Endothelial cell of umbilical vein (primary cell): ENCODE data around the gene C17orf78. TPM values are rescaled to one million over a fixed set of nuclear protein-coding genes. Genes with fewer than 3 reads are reported as not detected.

Experiments
- BruUV-seq: library from RNA; stranded (reverse); fragments of 400-500 nt; replicated peaks from 2 replicates; lab custom pipeline; 2021; lab: Mats Ljungman, UMichigan
- CTCF ChIA-PET: fragments of 300-600, 350-600 bp; sonication (Branson Sonifier 250); formaldehyde crosslinking; loops from one replicate; lab custom pipeline; 2021; ENCODE audit warnings: antibody characterized with exemption, inconsistent platforms; lab: Charles Lee
- POLR2A ChIA-PET: fragments of 300-600, 350-600 bp; sonication (Branson Sonifier 250); formaldehyde crosslinking; loops from one replicate; lab custom pipeline; 2021; ENCODE audit warnings: antibody characterized with exemption, inconsistent platforms; lab: Charles Lee
- DNase-seq: peaks from one replicate; pipeline ENCODE4 v3.0.0-alpha.2; 2011; ENCODE audit warnings: low read depth, low spot score
- FAIRE-seq: peaks from 2 replicates; lab custom pipeline; 2011; peaks lifted over from hg19 to GRCh38; lab: Jason Lieb, UNC
- H2AFZ ChIP-seq: 2 replicates; pipeline ENCODE4 v1.6.0; 2012; ENCODE audit warnings: low read depth, low read length, control low read depth, inconsistent platforms
- H3K27ac ChIP-seq: 2 replicates; pipeline ENCODE4 v1.5.1; 2011; ENCODE audit warnings: low read depth, mild to moderate bottlenecking, control low read depth, low read length, moderate library complexity; ENCODE audit not compliant: insufficient read depth
- H3K27me3 ChIP-seq, 2 experiments: 2 replicates each; pipeline versions ENCODE4 v1.6.0 to v1.6.1; 2011; ENCODE audit warnings: low read length in 2 of 2, mixed read lengths in 1 of 2; ENCODE audit not compliant: control insufficient read depth in 2 of 2, insufficient read depth in 2 of 2
- H3K36me3 ChIP-seq, 2 experiments: 2 replicates in 1 of 2; 3 replicates in 1 of 2; pipeline ENCODE4 v1.5.1; 2011; ENCODE audit warnings: low read length in 2 of 2, mild to moderate bottlenecking in 1 of 2, moderate library complexity in 1 of 2; ENCODE audit not compliant: control insufficient read depth in 2 of 2, insufficient read depth in 2 of 2; ENCODE audit errors: extremely low read depth in 1 of 2
- H3K4me1 ChIP-seq: 3 replicates; pipeline ENCODE4 v1.5.1; 2011; ENCODE audit warnings: mild to moderate bottlenecking, low read length; ENCODE audit not compliant: control insufficient read depth, insufficient read depth; ENCODE audit errors: extremely low read depth
- H3K4me2 ChIP-seq: 2 replicates; pipeline ENCODE4 v1.6.1; 2011; ENCODE audit warnings: low read length, control low read depth, mixed read lengths; ENCODE audit not compliant: insufficient read depth
- H3K4me3 ChIP-seq, 3 experiments: fragments of 200-600 bp in 1 of 3; sonication (generic), shearing (Covaris generic) in 1 of 3; replicated peaks in 1 of 3; 2 replicates each; pipeline ENCODE4 v1.5.1; 2011 to 2016; ENCODE audit warnings: control low read depth in 3 of 3, low read length in 3 of 3, mild to moderate bottlenecking in 2 of 3, inconsistent platforms in 1 of 3, low read depth in 1 of 3, moderate library complexity in 1 of 3; ENCODE audit not compliant: insufficient read depth in 1 of 3
- H3K79me2 ChIP-seq: 2 replicates; pipeline ENCODE4 v1.6.0; 2012; ENCODE audit warnings: low read length, inconsistent platforms; ENCODE audit not compliant: control insufficient read depth, insufficient read depth
- H3K9ac ChIP-seq: replicated peaks from 2 replicates; pipeline ENCODE3; 2011; ENCODE audit warnings: low read length, control low read depth; ENCODE audit not compliant: insufficient read depth; ENCODE audit errors: extremely low read depth
- H3K9me1 ChIP-seq: replicated peaks from 3 replicates; pipeline ENCODE4 v1.6.0; 2011; ENCODE audit warnings: mild to moderate bottlenecking, low read length; ENCODE audit not compliant: control insufficient read depth, insufficient read depth; ENCODE audit errors: extremely low read depth
- H3K9me3 ChIP-seq: replicated peaks from 2 replicates; pipeline ENCODE4 v1.5.1; 2012; ENCODE audit warnings: low read length, inconsistent platforms; ENCODE audit not compliant: control insufficient read depth, insufficient read depth
- H4K20me1 ChIP-seq: replicated peaks from 2 replicates; pipeline ENCODE3; 2011; ENCODE audit warnings: mild to moderate bottlenecking, low read length; ENCODE audit not compliant: control insufficient read depth, insufficient read depth; ENCODE audit errors: extremely low read depth
- CTCF ChIP-seq, 2 donors: IDR thresholded peaks; 1 replicate in 1 of 2; 2 replicates in 1 of 2; pipeline ENCODE4 v1.5.1; 2011; ENCODE audit warnings: low read length in 2 of 2, mild to moderate bottlenecking in 2 of 2, moderate library complexity in 2 of 2, control low read depth in 1 of 2, inconsistent platforms in 1 of 2, low read depth in 1 of 2; ENCODE audit not compliant: insufficient read depth in 1 of 2; ENCODE audit errors: extremely low read depth in 1 of 2
- EZH2 ChIP-seq: IDR thresholded peaks from 2 replicates; pipeline ENCODE4 v1.6.1; 2012; ENCODE audit warnings: borderline replicate concordance, low read depth, mild to moderate bottlenecking, moderate library complexity, low read length, inconsistent platforms; ENCODE audit not compliant: severe bottlenecking
- FOS ChIP-seq: IDR thresholded peaks from 2 replicates; pipeline ENCODE4 v1.6.1; 2011; ENCODE audit warnings: mild to moderate bottlenecking, low read length, moderate library complexity, borderline replicate concordance; ENCODE audit not compliant: insufficient read depth
- GATA2 ChIP-seq: IDR thresholded peaks from 2 replicates; pipeline ENCODE4 v1.7.0; 2011; ENCODE audit warnings: low read depth, mild to moderate bottlenecking, moderate library complexity, mixed read lengths, low read length; ENCODE audit not compliant: insufficient read length, insufficient read depth
- JUN ChIP-seq: IDR thresholded peaks from 2 replicates; pipeline ENCODE4 v1.6.1; 2011; ENCODE audit warnings: borderline replicate concordance, low read depth; ENCODE audit not compliant: insufficient read length, insufficient read depth
- MAX ChIP-seq: IDR thresholded peaks from 2 replicates; pipeline ENCODE4 v1.6.1; 2011; ENCODE audit not compliant: insufficient read depth, insufficient read length
- MYC ChIP-seq: IDR thresholded peaks from one replicate; pipeline ENCODE4 v1.6.1; 2011; ENCODE audit warnings: mild to moderate bottlenecking, low read depth, low read length
- POLR2A ChIP-seq: IDR thresholded peaks from 2 replicates; pipeline ENCODE4 v1.6.1; 2012; ENCODE audit warnings: low read depth, mild to moderate bottlenecking, control low read depth, low read length
- POLR2AphosphoS5 ChIP-seq: IDR thresholded peaks from 2 replicates; pipeline ENCODE4 v1.6.1; 2012; ENCODE audit warnings: low read depth, mild to moderate bottlenecking, control low read depth, low read length, moderate library complexity; ENCODE audit not compliant: insufficient read depth
- dilution Hi-C: fragments of 300-500 bp; cut with MboI; formaldehyde crosslinking; loops from one replicate; pipeline ENCODE4 v1.15.0; 2019; ENCODE audit warnings: low sequenced_read_pairs; ENCODE audit not compliant: extremely low pct_ligation_motif_present
- intact Hi-C: fragments of 100-400 bp; cut with micrococcal nuclease; formaldehyde crosslinking; loops from one replicate; pipeline ENCODE4 v1.10.0; 2022
- polyA plus RNA-seq, 4 experiments: library from polyadenylated mRNA; depleted of rRNA in 3 of 4; stranded (reverse) in 3 of 4; unstranded in 1 of 4; fragments of >200 nt; gene quantifications; 2 replicates each; pipeline versions ENCODE4 v1.2.1 to v1.2.3, GENCODE V29; 2011 to 2012; ENCODE audit warnings: missing spikeins in 1 of 4
- total RNA-seq: library from RNA; stranded (reverse); gene quantifications from 2 replicates; pipeline ENCODE4 v1.2.3, GENCODE V29; 2021

C17orf78 gene
- total and polyA plus RNA-seq, 2 donors (not counting 3 experiments of a cell fraction or from before 2014, with no cell fraction given): not detected

GRCh38 chr17:37327341-37328090 lies 48.3 kb upstream of the C17orf78 start:
- Histone ChIP-seq H3K36me3 (peaks cover 1 to 7% of the 10 kb centered on the region in 2 experiments), H4K20me1 (no peaks in the 10 kb centered on the region), H3K27me3 (no peaks in the 10 kb centered on the region), H3K4me1 (no peaks in the 10 kb centered on the region), H3K4me3 (no peak overlapping the region), H3K9ac (no peak overlapping the region), H3K79me2 (peaks cover 36% of the 10 kb centered on the region), H3K9me3 (no peaks in the 10 kb centered on the region), H3K4me2 (no peak overlapping the region), H3K9me1 (no peaks in the 10 kb centered on the region), H3K27ac (no peak overlapping the region), H2AFZ (no peak overlapping the region)
- CTCF ChIA-PET: interaction anchor here (0.9 kb wide), 1 partner anchor 13 kb away, joined by 3 read pairs; no protein-coding TSS in a partner anchor
- TF ChIP-seq CTCF (IDR thresholded peaks at IDR 0.05; ENCODE audit: extremely low read depth in 1 of 2, insufficient read depth in 1 of 2, low read depth in 1 of 2, low read length in 2 of 2): no peak
- no peak for TF ChIP-seq POLR2A
- TF ChIP-seq EZH2: no peak
- TF ChIP-seq POLR2AphosphoS5: no peak
- no peak for TF ChIP-seq JUN
- TF ChIP-seq GATA2: no peak
- TF ChIP-seq MYC: no peak
- no peak for TF ChIP-seq FOS
- no peak for TF ChIP-seq MAX
- POLR2A ChIA-PET: no interaction called here
- no peak for DNase-seq
- no peak for FAIRE-seq
- no TSS peak for BruUV-seq
- dilution Hi-C loops (no loop called here), intact Hi-C loops (no loop called here)
